Right cardiac atrium (tissue), 5 donors: Measurements from ENCODE around the gene IKZF2. TPM values are rescaled to one million over a fixed set of nuclear protein-coding genes. Genes with fewer than 3 reads are reported as not detected.

Experiments
- ATAC-seq, 2 donors: fragments of 200-7000 bp; cut with Tn5 transposase; one replicate each; pipeline versions ENCODE4 v1.8.0 to v1.9.1; 2020; ENCODE audit warnings: moderate library complexity in 2 of 2, mild to moderate bottlenecking in 1 of 2
- DNase-seq, 3 donors: peaks; one replicate each; pipeline ENCODE4 v3.0.0-alpha.2; 2020
- H3K27ac ChIP-seq: one replicate; pipeline ENCODE4 v1.5.1; 2013; ENCODE audit warnings: mild to moderate bottlenecking, low read length, control low read depth, moderate library complexity
- H3K27me3 ChIP-seq: one replicate; pipeline ENCODE4 v1.6.1; 2013; ENCODE audit not compliant: control insufficient read depth, insufficient read depth
- H3K4me1 ChIP-seq: one replicate; pipeline ENCODE4 v1.6.1; 2013; ENCODE audit warnings: low read length; ENCODE audit not compliant: control insufficient read depth, insufficient read depth
- H3K4me3 ChIP-seq: one replicate; pipeline ENCODE4 v1.5.1; 2013; ENCODE audit warnings: low read length, control low read depth
- H3K9me3 ChIP-seq: one replicate; pipeline ENCODE4 v1.6.1; 2013; ENCODE audit warnings: low read length; ENCODE audit not compliant: control insufficient read depth
- WGBS: extraction: QIAGEN DNeasy Blood & Tissue Kit; methylation state at CpG from one replicate; pipeline ENCODE4 v1.1.7; 2013; 5-methylcytosine and 5-hydroxymethylcytosine counted together
- intact Hi-C, 4 donors: fragments of 100-400 bp; cut with DNase I; formaldehyde crosslinking; loops; one replicate each; pipeline versions ENCODE4 v1.11.0 to v1.14.0; 2022 to 2023
- polyA plus RNA-seq: library from polyadenylated mRNA; stranded (reverse); fragments of 200-250 nt; gene quantifications from one replicate; pipeline ENCODE4 v1.2.3, GENCODE V29; 2013
- total RNA-seq, 4 donors: library from RNA; stranded (reverse); fragmentation: NEBNext Ultra II Directional; extraction: Animal tissue kit (Norgen Biotek cat#: 25700); gene quantifications; one replicate each; pipeline ENCODE4 v1.2.1, GENCODE V29; 2021
- donor health status: healthy with polysubstance abuse.
- donor health status: DM: no; HTN: yes; CAD: no.
- donor health status: DM: no; HTN: no; CAD: no.
- donor health status: DM: no; HTN: yes; CAD: no; lungs with severe emphysema.
- donor health status: DM: yes; HTN: yes; CAD: no.

IKZF2 gene
- total and polyA plus RNA-seq, 5 donors, result 1.0 to 8.1 (median 6.1) TPM

DNA sequence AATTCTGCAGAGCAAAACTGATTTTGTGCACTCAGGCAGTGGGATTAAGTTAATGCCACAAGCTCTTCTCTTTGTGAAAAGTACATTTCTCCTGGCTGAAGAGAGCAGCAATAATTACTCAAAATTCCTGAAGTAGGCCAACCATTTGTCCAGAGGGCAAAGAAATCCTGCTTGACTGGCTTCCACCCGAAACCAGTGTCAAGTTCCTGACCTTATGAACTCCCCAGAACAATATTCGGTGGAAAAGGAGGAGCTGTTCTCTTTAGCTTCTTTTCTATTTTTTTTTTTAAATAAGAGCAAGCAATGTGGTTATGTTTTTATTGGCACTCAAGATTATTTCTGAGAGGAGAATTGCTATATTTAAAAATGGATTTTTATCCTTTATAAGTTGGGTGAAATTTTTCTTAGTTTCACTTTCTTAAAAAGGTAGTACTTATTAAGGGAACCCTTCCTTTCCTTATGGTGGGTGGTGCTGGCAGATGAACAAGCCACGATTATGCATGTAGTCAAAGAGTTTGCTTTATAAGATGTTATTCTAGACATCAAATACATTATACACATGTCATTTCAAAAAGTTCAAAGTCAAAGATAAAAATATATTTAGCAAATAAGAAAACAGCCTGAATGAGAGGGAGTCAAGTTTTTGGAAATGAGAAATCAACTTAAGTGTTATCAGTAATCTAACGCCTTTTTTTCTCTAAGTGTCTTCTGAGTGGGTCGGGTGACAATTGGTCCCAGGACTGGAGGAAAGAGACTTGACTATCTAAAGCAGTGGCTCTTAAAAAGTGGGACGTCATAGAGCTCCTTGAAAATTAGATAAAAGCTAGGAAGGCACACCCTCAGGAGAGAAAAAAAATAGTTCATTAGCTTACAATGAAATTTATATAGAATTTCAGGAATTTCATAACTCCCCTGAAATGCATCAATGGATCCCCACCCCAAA lies 194.5 kb downstream of the IKZF2 start:
- Histone ChIP-seq H3K27me3 (no peaks in the 10 kb centered on the region), H3K4me3 (no peak overlapping the region), H3K9me3 (no peaks in the 10 kb centered on the region), H3K4me1 (peaks cover 2% of the 10 kb centered on the region), H3K27ac (peak overlapping the region; percentile 37)
- 20% methylated on average over 6 of the region's 6 CpGs for WGBS
- peak in 1 of 2 donors; percentile 59 for ATAC-seq
- DNase-seq, result peak in 1 of 3 donors; percentile 33
- intact Hi-C loops, result no loop called here

GRCh38 chr2:212953170-212953920 lies 198.1 kb downstream of the IKZF2 start:
- DNase-seq (no peak), ATAC-seq (no peak)
- no peak overlapping the region for H3K4me3 ChIP-seq
- H3K27ac ChIP-seq, result no peak overlapping the region
- 63% methylated on average over 3 of the region's 3 CpGs for WGBS
- no peaks in the 10 kb centered on the region for H3K9me3 ChIP-seq
- H3K4me1 ChIP-seq, result no peaks in the 10 kb centered on the region
- intact Hi-C loops, result no loop called here
- H3K27me3 ChIP-seq, result no peaks in the 10 kb centered on the region

- intact Hi-C loops, result no loop called here
- no peak for DNase-seq
- H3K27me3 ChIP-seq, result no peaks in the 10 kb centered on the region
- ATAC-seq, result peak; percentile 36 to 63
- H3K4me1 ChIP-seq, result no peaks in the 10 kb centered on the region
- H3K4me3 ChIP-seq, result no peak overlapping the region
- H3K27ac ChIP-seq, result no peak overlapping the region
- 42% methylated on average over 1 of the region's 1 CpG for WGBS
- no peaks in the 10 kb centered on the region for H3K9me3 ChIP-seq
These were observed 201.6 kb downstream of the IKZF2 start for GRCh38 chr2:212949786-212950185.

Other genes starting within 250 kb of the IKZF2 start
- gene SPAG16, start 132.9 kb upstream of the IKZF2 start, total RNA-seq, result 10 to 100 TPM; 19.9 to 28.7 (median 23.1) TPM
- gene SPAG16, start 132.9 kb upstream of the IKZF2 start, polyA plus RNA-seq, result 23.9 TPM